ENCODE measurements around the gene FUT2.

The FUT2 gene

GRCh38 chr19:48745208-48745995 lies 49.6 kb downstream of the FUT2 start:
- peak in 1 of 2 donors; percentile 66 for DNase-seq (ENCODE audit: low spot score in 2 of 2)
- Mint-ChIP-seq H3K9me3 (no peaks in the 10 kb centered on the region), H3K4me3 (peak overlapping the region; percentile 40), H3K27ac (no peak overlapping the region), H3K36me3 (no peaks in the 10 kb centered on the region), H3K4me1 (peaks cover 16% of the 10 kb centered on the region)
- peak; percentile 83 for ATAC-seq

GRCh38 chr19:48746110-48746509 lies 50.3 kb downstream of the FUT2 start:
- Mint-ChIP-seq H3K36me3 (no peaks in the 10 kb centered on the region), H3K4me3 (peak overlapping the region; percentile 40), H3K9me3 (no peaks in the 10 kb centered on the region), H3K4me1 (peaks cover 18% of the 10 kb centered on the region), H3K27ac (no peak overlapping the region)
- DNase-seq (ENCODE audit: low spot score in 2 of 2) (no peak), ATAC-seq (no peak)

GRCh38 chr19:48746738-48747575 lies 51.2 kb downstream of the FUT2 start, which contains the start of gene IZUMO1:
Gene IZUMO1, minus strand, starts transcription at chr19:48746909. Its CDS starts 1,050 bp downstream, at chr19:48745859.
- ATAC-seq: peak; percentile 82
- H3K36me3 Mint-ChIP-seq: no peaks in the 10 kb centered on the region
- H3K27ac Mint-ChIP-seq: no peak within 1 kb of the TSS

GRCh38 chr19:48749571-48750198 lies 53.9 kb downstream of the FUT2 start:
- no peak for ATAC-seq

More at GRCh38 chr19:48746738-48747575, 51.2 kb downstream of the FUT2 start, which contains the start of gene IZUMO1:
- DNase-seq (ENCODE audit: low spot score in 2 of 2): peak in 1 of 2 donors; percentile 78
- Mint-ChIP-seq H3K9me3 (no peaks in the 10 kb centered on the region), H3K4me3 (peak within 1 kb of the TSS; percentile 40), H3K4me1 (peaks cover 24% of the 10 kb centered on the region)

GRCh38 chr19:48750351-48750750 lies 54.6 kb downstream of the FUT2 start:
- no peak overlapping the region for H3K4me3 Mint-ChIP-seq
- peaks cover 36% of the 10 kb centered on the region for H3K4me1 Mint-ChIP-seq
- H3K27ac Mint-ChIP-seq: no peak overlapping the region
- DNase-seq (ENCODE audit: low spot score in 2 of 2) (no peak), ATAC-seq (no peak)
- H3K36me3 Mint-ChIP-seq: no peaks in the 10 kb centered on the region
- H3K9me3 Mint-ChIP-seq: no peaks in the 10 kb centered on the region

More at GRCh38 chr19:48749571-48750198, 53.9 kb downstream of the FUT2 start:
- no peak for DNase-seq (ENCODE audit: low spot score in 2 of 2)
- Mint-ChIP-seq H3K9me3 (no peaks in the 10 kb centered on the region), H3K4me1 (peaks cover 38% of the 10 kb centered on the region), H3K36me3 (no peaks in the 10 kb centered on the region), H3K27ac (no peak overlapping the region), H3K4me3 (no peak overlapping the region)

- H3K4me1 Mint-ChIP-seq: peaks cover 30% of the 10 kb centered on the region
- peak overlapping the region; percentile 68 for H3K27ac Mint-ChIP-seq
- no peak for ATAC-seq
- no peak for DNase-seq (ENCODE audit: low spot score in 2 of 2)
- H3K4me3 Mint-ChIP-seq: peak overlapping the region; percentile 65
- no peaks in the 10 kb centered on the region for H3K9me3 Mint-ChIP-seq
- no peaks in the 10 kb centered on the region for H3K36me3 Mint-ChIP-seq
These were observed 55.2 kb downstream of the FUT2 start for GRCh38 chr19:48750771-48751504.

- DNase-seq (ENCODE audit: low spot score in 2 of 2) (no peak), ATAC-seq (no peak)
- Mint-ChIP-seq H3K4me3 (peak overlapping the region; percentile 65), H3K4me1 (peaks cover 22% of the 10 kb centered on the region), H3K36me3 (no peaks in the 10 kb centered on the region), H3K27ac (no peak overlapping the region), H3K9me3 (no peaks in the 10 kb centered on the region)
These were observed 56.2 kb downstream of the FUT2 start for GRCh38 chr19:48751845-48752495.

GRCh38 chr19:48752496-48753365 lies 57.0 kb downstream of the FUT2 start, which contains the start of gene FUT1:
Gene FUT1, minus strand, starts transcription at chr19:48752641. Its CDS starts 1,360 bp downstream, at chr19:48751281.
- DNase-seq (ENCODE audit: low spot score in 2 of 2): no peak
- peak; percentile 75 for ATAC-seq
- no peaks in the 10 kb centered on the region for H3K9me3 Mint-ChIP-seq
- peak within 1 kb of the TSS; percentile 65 for H3K4me3 Mint-ChIP-seq
- H3K4me1 Mint-ChIP-seq: peaks cover 22% of the 10 kb centered on the region
- H3K27ac Mint-ChIP-seq: peak within 1 kb of the TSS; percentile 68
- H3K36me3 Mint-ChIP-seq: no peaks in the 10 kb centered on the region

GRCh38 chr19:48755084-48755641 lies 59.4 kb downstream of the FUT2 start, which contains the start of gene FGF21:
Gene FGF21, plus strand, starts transcription at chr19:48755524. Its CDS starts 713 bp downstream, at chr19:48756237.
- Mint-ChIP-seq H3K9me3 (no peaks in the 10 kb centered on the region), H3K36me3 (no peaks in the 10 kb centered on the region), H3K4me1 (peaks cover 22% of the 10 kb centered on the region), H3K27ac (no peak within 1 kb of the TSS), H3K4me3 (no peak within 1 kb of the TSS)
- ATAC-seq: no peak
- no peak for DNase-seq (ENCODE audit: low spot score in 2 of 2)

Data from stimulated activated effector memory CD8-positive, alpha-beta T cell treated with anti-CD3 and anti-CD28 coated beads, Interleukin-12 subunit alpha, Interleukin-12 subunit beta, amount 100 ng/mL, for 72 hours (primary cell).